NCI-H345 (cell line): ENCODE data around the gene AGXT.

ENCODE experiments used
- DNase-seq: peaks from one replicate; lab custom pipeline; 2025; lab: John Stamatoyannopoulos, UW

The AGXT gene

GRCh38 chr2:240885566-240885965 is 16.9 kb downstream of the AGXT start:
- no peak for DNase-seq

DNA sequence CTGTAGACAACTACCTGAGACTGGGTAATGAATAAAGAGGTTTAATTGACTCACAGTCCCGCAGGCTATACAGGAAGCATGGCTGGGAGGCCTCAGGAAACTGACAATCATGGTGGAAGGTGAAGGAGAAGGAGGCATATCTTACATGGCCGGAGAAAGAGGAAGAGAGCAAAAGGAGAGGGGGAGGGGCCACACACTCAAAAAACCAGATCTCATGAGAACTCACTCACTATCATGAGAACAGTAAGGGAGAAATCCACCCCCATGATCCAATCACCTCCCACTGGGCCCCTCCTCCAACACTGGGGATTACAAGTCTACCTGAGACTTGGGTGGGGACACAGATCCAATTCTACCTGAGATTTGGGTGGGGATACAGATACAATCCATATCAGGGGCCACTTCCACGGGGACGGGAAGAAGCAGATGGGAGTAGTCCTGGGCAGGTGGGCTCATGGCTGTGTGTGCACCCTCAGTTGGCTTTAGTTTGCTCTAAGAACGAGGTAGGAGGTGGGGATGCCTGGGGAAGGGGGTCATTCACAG is 17.5 kb downstream of the AGXT start:
- DNase-seq, result no peak

GRCh38 chr2:240886678-240887609 is 18.3 kb downstream of the AGXT start:
- DNase-seq, result no peak

- no peak for DNase-seq
Measured at GRCh38 chr2:240887631-240888030, 19.0 kb downstream of the AGXT start.

DNA sequence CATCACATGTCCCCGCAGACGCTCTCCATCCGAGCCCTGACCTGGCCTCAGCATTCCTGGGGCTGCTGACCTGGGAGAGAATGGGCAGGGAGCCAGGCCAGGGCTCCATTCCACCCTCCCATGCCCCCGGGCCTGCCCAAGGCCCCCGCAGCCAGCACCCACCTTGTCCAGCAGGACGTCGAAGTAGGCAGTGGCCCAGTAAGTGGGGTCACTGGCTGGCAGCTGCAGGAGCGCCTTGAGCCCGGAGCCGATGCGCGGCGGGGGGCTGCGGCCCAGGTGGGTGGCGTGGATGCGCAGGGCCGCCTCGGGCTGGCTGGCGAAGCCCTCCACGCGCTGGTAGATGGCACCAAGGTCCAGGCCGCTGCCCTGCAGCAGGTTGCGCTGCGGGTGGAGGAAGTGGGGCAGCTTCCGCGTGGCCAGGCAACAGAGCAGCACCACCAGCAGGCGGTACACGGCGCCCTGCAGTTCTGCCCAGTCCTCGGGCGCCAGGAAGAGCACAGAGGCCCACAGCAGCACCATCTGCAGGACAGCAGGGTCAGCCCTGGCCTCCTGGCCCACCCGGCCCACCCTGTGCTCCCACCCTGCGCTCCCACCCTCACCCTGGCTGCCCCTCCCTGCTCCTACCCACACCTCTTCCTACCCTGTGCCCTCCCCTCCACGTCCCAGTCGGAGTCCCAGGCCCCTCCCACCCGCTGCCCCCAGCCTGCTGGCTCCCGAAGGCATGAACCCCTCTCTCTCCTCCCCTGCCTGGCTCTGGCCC is 19.7 kb downstream of the AGXT start:
- no peak for DNase-seq

DNA sequence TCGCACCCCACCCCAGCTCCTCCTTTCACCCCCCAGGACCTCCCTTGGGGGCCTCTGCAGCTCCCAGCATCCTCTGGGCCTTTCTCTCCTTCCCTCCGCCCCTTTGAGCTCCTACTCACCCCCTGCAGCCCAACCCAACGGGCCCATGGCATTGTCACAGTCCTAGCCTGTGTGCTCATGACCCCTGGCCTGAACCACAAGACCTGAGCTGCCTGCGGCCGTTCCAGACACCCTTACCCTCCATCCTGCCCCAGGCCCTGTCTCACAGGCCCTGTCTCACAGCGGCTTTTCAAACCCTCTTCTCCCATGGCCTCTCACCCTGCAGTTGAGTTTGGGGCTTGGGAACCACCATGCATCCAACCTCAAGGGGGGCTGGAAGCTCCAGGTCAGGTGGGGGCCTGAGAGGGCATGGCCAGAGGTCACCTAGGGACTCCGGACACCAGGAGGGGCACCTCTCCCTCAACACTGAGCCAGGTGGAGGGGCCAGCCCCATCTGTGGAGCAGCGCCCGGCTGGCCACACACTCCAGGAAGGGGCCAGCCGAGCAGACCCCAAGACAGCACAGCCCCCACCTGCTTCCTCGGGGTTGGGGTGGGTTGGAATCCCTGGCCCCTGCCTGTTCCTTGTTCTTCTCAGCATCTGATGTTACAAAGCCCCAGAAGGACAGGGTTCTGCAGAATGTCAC is 20.4 kb downstream of the AGXT start:
- no peak for DNase-seq

DNA sequence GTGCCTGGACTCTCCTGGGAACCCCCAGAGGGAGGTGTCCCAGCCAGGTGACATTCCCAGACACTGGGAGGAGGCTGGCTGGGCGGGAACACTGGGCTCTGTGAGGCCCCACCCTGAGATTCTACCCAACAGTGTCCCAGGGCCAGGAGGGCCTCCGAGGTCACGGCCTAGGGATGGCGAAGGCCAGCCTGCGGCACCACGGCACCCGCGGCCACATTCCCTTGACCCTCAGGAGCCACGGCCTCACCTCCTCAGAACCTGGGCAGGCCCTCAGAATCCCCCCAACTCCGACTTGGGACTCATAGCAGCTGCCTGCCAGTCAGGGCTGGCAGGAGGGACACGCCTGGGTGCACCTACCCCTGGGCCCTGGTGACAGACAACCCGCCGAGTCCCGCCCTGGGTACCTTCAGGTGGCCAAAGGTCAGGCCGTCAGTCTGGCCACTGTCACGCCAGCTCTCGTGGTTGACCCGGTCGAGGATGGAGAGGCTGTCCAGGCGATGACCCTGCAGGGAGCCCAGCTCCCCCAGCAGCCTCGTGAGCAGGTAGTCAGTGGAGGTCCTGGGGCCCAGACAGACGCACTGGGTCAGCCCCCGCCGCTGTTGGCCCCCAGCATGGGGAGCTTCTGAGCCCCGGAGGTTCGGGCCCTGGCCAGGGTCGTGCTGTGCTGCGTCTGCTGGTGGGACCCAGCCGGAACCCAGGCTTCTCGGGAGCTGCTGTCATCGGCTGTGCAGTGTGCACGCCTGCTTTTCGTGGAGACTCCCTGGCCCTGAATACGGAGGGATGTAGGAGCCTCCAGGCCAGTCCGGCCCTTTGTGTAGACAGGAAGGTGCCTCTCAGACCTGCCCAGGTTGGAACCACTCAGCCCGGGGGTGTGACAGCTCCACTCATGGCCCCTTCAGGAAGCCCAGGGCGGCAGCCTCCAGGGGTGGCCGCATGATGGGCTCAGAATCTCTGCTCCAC is 21.3 kb downstream of the AGXT start:
- DNase-seq, result no peak

DNA sequence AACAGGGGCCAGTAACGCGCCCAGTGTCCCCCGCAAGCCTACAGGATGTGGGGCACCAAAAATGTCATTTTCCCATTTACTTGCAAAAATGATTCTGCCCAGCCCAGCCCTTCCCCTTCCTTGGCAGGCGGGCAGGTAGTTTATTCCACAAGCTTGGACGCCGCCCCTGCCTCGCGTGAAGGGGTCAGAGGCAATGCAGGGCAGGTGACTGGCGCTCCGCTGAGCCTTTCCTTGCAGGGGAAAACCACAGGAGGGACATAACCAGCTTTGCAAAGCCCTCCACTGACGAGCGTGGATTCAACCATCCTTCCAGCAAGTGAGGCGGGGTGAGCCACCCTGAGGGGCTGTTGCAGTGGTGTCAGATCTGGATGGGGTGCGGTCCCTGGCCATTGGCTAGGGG is 22.1 kb downstream of the AGXT start:
- DNase-seq, result no peak

DNA sequence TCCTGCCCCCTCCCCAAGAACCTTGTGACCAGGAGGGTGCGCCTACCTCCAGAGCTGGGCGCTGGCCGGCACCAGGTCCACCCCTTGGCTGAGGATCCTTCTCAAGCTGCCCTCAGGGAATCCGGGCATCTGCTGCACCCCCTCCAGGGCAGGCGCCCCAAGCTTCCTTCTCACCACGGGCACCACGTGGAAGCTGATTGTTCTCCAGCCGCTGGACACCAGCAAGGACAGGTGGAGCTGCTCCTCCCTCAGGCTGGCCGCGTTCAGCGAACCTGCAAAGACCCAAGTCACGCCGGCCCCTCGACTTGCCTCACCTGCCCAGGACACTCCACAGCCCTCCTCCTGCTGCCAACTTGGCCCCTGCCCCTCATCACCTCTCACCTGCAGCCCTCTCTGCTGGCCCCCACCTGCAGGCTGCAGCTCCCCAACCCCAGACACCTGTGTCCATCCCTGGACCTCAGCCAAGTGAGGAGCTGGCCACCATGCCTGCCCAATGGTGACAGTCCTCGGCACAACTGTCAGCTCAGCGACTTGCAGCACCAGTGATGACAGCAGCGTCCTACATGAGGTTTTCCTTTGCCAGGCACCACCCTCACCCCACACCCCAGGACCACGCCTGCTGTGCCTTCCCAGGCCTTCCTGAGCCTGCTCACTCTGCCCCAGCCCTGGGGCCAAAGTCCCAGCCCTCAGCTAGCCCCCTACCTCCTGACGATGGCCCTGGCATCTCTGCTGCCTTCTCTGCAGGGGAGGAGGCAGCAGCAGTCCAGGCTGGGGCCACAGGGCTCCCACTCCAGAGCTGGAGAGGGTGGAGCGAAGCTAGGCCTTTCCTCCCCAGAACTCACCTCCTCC is 23.1 kb downstream of the AGXT start:
- no peak for DNase-seq

- DNase-seq, result no peak
Measured at GRCh38 chr2:240892356-240892755, 23.7 kb downstream of the AGXT start.

DNA sequence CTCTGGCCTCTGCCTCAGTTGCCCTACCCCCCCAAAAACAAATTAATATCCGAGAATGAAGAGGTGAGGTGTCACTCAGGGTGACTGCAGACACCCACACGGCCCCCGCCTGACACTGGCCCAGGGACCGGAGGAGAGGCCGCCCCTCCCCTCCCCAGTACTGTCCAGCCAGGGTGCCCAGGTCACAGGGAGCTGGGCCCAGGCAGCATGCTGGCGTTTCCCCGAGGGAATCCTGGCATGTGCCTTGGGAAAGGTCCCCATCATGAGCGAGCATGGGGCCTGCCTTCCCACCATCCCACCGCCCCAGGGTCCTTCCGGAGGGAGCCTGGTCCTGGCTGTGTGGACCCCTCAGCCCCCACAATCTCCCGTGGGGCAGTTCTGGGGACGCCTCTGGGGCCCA is 24.3 kb downstream of the AGXT start:
- DNase-seq, result no peak

GRCh38 chr2:240893363-240893844 is 24.8 kb downstream of the AGXT start:
- DNase-seq, result no peak

GRCh38 chr2:240894006-240894405 is 25.4 kb downstream of the AGXT start:
- DNase-seq, result no peak

DNA sequence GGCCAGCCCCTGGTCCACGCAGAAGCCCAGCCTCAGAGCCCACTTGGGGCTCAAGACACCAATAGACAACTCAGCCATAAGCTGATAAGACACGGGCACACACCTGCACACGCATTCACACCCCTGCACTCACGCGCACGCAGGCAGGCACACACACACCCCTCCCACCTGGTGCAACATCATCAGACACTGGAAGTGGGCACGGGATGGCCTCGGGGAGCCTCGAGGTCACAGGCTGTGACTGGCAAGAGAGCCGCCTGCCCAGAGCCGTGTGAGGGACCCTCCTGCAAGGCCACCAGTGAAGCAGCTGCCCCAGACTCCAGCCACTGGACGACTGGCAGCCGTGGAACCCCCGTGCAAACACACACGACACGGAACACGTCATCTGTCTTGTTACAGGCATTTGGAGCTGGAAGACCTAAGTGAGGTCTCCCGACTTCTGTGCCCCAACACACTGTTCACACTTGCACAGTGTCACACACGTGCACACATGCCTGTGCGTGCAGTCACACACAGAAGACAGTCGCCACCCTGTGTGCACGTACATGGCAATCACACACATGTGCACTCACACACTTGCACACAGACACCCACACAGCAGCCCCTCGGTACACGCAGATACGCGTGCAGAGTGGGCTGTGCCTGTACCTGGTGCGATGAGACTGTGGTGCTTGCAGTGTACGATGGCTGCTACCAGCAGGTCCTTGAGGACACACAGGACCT is 26.4 kb downstream of the AGXT start:
- no peak for DNase-seq

DNA sequence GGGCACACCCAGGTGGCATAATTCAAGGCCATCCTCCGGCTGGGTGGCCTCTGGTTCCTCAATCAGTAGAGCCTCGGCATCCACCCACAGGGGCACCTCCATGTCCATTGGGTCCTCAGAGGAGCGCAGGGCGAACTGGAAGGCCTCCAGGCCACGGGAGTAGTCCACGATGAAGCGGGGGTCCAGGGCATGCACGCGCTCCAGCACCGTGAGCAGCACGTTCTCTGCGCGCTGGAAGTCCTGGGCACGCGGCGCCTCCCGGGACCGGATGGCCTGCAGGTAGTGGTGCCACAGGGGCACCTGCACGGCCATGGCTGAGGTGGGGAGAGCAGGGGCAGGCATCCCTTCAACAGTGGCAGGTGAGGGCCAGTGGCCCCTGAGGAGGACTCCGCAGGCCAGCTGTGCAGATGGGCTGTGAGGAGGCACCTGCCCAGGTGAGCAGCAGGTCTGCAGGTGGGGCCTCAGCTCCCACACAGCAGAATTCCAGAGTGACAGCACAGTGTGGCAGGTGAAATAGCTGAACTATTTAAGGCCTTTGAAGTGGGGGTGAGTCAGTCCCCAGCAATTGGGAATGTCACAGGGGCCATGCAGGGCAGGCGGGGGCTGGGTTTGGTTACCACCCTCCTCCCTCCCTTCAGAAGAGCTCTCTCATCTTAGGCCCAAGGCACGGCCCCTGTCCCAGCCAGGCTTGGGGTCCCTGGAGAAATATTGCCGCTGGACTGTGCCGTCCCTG is 27.2 kb downstream of the AGXT start, which contains the start of gene MAB21L4:
TSS of gene MAB21L4 (minus strand) at position 501 of the 733 bp plus-strand sequence. CDS start at position 342, 159 bp downstream.
- DNase-seq, result no peak

GRCh38 chr2:240896394-240896793 is 27.8 kb downstream of the AGXT start:
- DNase-seq, result no peak

DNA sequence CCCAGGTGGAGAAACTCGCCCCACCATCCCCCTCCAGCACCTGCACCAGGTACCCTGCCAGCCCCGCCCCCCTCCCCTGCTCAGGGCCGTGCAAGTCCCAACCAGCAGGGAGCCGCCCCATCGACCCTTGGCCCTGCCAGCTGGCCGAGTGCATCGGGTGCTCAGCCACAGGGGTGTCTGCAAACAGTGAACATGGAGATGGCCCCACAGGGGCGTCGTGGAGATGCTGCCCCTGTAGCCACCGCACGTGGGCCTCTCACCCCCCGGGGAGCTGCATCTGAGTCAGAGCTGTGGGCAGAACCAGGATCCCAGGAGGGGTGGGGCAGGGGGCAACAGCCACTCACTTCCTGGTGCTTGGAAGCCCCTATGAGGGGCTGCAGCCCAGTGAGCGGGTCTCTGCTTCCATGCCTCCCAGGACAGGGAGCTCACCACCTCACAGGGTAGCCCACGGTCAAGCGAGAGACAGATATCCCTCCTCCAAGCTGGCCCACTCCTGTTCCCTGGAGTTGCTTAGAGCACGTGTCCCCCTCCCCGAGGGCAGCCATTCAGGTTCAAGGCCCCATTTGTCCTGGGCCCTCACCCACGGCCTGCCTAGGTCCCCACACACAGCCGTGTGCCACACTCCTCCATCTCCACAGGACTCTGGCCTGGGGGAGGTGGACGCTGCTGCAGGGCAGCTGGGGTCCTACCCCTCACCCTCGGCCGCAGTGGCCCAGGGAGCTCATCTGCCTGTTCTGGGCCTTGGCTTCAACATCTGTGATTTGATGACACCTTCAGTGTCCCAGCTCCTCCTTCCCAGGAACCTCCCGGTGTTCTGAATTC is 28.5 kb downstream of the AGXT start:
- DNase-seq, result peak; percentile 27
